Measurements from ENCODE around the gene TYRP1. TPM values are rescaled to one million over a fixed set of nuclear protein-coding genes. Genes with fewer than 3 reads are reported as not detected.

TYRP1 gene
- total RNA-seq, 1 donor from 2014 or later: not detected

GRCh38 chr9:12656803-12657202 is 36.4 kb upstream of the TYRP1 start:
- intact Hi-C loops (cut with micrococcal nuclease): no loop called here
- DNase-seq (no peak), ATAC-seq (ENCODE audit: low read depth) (no peak)
- no peaks in the 10 kb centered on the region for H3K27me3 Mint-ChIP-seq
- H3K9me3 Mint-ChIP-seq: peaks cover under 1% of the 10 kb centered on the region
- CTCF ChIA-PET: no interaction called here
- no peaks in the 10 kb centered on the region for H3K4me1 Mint-ChIP-seq
- POLR2A ChIA-PET: no interaction called here
- H3K4me3 Mint-ChIP-seq: no peak overlapping the region
- no peaks in the 10 kb centered on the region for H3K36me3 Mint-ChIP-seq (ENCODE audit: low read depth)
- no peak for TF ChIP-seq CTCF (IDR thresholded peaks at IDR 0.05)
- no peak overlapping the region for H3K27ac Mint-ChIP-seq

- no peak for DNase-seq
- no peak for ATAC-seq (ENCODE audit: low read depth)
- Mint-ChIP-seq H3K27me3 (no peaks in the 10 kb centered on the region), H3K36me3 (ENCODE audit: low read depth) (no peaks in the 10 kb centered on the region), H3K27ac (no peak overlapping the region), H3K4me3 (no peak overlapping the region), H3K9me3 (no peaks in the 10 kb centered on the region), H3K4me1 (no peaks in the 10 kb centered on the region)
- TF ChIP-seq CTCF (IDR thresholded peaks at IDR 0.05): no peak
- intact Hi-C loops (cut with micrococcal nuclease): no loop called here
- ChIA-PET CTCF (no interaction called here), POLR2A (no interaction called here)
Observed at GRCh38 chr9:12657233-12657632, 36.0 kb upstream of the TYRP1 start.

- Mint-ChIP-seq H3K9me3 (no peaks in the 10 kb centered on the region), H3K27ac (no peak overlapping the region), H3K36me3 (ENCODE audit: low read depth) (no peaks in the 10 kb centered on the region), H3K27me3 (no peaks in the 10 kb centered on the region), H3K4me1 (no peaks in the 10 kb centered on the region), H3K4me3 (no peak overlapping the region)
- DNase-seq (no peak), ATAC-seq (ENCODE audit: low read depth) (no peak)
- TF ChIP-seq CTCF (IDR thresholded peaks at IDR 0.05): no peak
- intact Hi-C loops (cut with micrococcal nuclease): no loop called here
- ChIA-PET CTCF (no interaction called here), POLR2A (no interaction called here)
Observed at GRCh38 chr9:12657998-12658397, 35.2 kb upstream of the TYRP1 start.

GRCh38 chr9:12658531-12659209 is 34.5 kb upstream of the TYRP1 start:
- no peak for ATAC-seq (ENCODE audit: low read depth)
- H3K4me3 Mint-ChIP-seq: no peak overlapping the region
- TF ChIP-seq CTCF (IDR thresholded peaks at IDR 0.05): no peak
- ChIA-PET CTCF (no interaction called here), POLR2A (no interaction called here)
- intact Hi-C loops (cut with micrococcal nuclease): no loop called here
- no peaks in the 10 kb centered on the region for H3K4me1 Mint-ChIP-seq
- H3K27ac Mint-ChIP-seq: no peak overlapping the region
- H3K27me3 Mint-ChIP-seq: no peaks in the 10 kb centered on the region
- no peaks in the 10 kb centered on the region for H3K36me3 Mint-ChIP-seq (ENCODE audit: low read depth)
- DNase-seq: no peak
- H3K9me3 Mint-ChIP-seq: no peaks in the 10 kb centered on the region

GRCh38 chr9:12659220-12659619 is 34.0 kb upstream of the TYRP1 start:
- DNase-seq: no peak
- Mint-ChIP-seq H3K36me3 (ENCODE audit: low read depth) (no peaks in the 10 kb centered on the region), H3K27me3 (no peaks in the 10 kb centered on the region), H3K4me1 (no peaks in the 10 kb centered on the region), H3K4me3 (no peak overlapping the region), H3K9me3 (no peaks in the 10 kb centered on the region), H3K27ac (no peak overlapping the region)
- TF ChIP-seq CTCF (IDR thresholded peaks at IDR 0.05): no peak
- ChIA-PET POLR2A (no interaction called here), CTCF (no interaction called here)
- ATAC-seq (ENCODE audit: low read depth): no peak
- intact Hi-C loops (cut with micrococcal nuclease): no loop called here
